GM19099 (cell line): Measurements from ENCODE around the gene BMPR2.

ENCODE experiments used
- POLR2A ChIP-seq: IDR thresholded peaks from 3 replicates; pipeline ENCODE4 v1.6.1; 2011; ENCODE audit warnings: low read depth; ENCODE audit not compliant: insufficient read length; ENCODE audit errors: extremely low read depth

The BMPR2 gene

DNA sequence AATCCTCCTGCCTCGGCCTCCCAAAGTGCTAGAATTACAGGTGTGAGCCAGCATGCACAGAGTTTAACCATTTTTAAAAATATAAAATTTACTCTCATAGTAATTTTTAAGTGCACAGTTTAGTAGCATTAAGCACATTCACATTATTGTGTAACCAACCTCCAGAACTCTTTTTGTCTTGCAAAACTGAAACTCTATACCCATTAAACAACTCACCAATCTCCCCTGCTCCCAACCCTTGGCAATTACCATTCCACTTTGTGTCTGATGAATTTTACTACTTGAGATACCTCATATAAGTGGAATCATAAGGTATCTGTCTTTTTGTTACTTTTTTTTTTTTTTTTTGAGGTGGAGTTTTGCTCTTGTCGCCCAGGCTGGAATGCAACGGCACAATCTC is 112.5 kb downstream of the BMPR2 start:
- TF ChIP-seq POLR2A, result no peak

DNA sequence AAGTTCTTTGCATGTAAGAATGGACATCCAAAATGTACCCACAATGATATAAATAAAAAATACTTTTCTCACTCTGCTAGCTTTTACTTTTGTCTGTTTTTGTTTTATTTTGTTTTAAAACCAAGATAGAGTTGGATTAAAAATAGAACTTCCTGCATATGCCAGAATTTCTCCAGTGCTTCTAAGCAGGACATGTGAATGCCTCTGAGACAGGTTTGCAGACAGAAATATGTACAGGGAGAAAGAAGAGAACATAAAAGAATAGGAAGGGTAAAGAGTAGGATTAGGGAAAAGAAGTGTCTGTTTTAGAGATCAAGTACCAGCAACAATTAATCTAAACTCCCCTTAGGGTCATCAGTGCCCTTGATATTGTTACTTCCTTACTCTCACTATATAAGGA is 114.4 kb downstream of the BMPR2 start:
- no peak for TF ChIP-seq POLR2A

DNA sequence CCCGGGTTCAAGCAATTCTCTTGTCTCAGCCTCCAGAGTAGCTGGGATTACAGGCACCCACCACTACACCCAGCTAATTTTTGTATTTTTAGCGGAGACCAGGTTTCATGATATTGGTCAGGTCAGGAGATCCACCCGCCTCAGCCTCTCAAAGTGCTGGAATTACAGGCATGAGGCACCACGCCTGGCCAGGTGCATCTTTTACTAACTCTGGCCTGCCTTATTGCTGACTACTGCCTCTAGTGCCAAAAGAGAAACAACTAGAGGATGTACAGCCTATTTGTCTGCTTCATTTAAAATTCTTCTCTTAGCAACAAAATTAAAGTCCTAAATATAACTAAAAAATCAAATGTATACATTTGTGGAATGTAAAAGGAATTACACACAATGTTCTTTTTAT is 115.4 kb downstream of the BMPR2 start:
- TF ChIP-seq POLR2A, result no peak

DNA sequence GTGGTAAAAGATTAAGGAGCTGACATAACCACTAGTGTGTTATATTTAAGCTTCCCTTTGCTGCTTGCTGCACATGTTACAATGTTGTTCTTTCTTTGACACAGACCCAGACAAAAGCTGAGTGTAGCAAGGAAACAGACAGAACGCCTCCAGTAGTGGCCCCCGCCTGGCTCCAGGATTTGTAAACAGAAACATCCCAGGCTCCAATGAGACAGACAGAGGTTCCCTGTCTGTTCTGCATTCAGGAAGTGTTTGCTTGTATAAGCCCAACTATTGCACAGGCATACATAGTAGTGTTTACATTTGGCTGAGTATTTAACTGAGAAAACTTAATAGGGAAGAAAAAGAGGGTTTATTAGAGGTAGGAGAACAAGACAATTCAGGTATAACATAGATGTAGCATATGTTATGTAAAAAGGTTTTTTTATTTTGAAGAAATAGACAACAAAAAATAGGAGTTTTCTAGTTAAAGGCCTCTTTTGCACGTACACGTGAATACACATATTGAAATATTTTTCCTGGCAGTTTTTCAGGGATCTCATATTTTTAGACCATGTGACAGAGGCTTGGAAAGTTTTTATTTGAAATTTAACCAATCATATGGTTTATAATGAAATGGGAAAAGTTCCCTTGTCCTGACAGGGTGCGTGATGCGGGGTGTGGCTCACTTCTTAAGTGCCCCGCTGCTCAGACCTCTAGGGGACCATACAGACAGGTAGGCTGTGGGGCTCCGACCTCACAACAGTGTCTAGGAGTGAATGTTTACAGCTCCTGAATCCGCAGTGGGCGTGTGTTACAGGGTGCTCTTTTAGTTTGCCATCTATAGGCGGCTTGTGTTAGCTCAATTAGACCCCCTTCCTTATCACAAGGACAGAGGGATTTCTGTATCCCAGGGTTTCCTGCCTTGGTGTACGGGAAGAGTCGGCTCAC is 118.4 kb downstream of the BMPR2 start:
- TF ChIP-seq POLR2A, result no peak

DNA sequence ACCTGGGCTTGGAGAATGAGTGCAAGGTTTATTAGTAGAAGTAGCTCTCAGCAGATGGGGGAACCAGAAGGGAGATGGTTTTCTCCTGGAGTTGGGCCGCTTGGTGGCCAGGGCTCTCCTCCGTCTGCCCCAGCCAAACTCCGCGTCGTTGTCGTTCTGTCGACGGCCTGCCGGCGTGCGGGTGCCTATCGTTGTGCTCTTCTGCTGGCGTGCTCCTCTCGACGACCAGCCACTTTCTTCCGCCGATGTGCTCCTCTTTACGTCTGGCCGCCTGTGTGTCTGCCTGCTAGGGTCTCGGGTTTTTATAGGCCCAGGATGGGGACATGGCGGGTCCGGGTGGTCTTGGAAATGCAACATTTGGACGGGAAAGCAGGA is 119.1 kb downstream of the BMPR2 start:
- no peak for TF ChIP-seq POLR2A

DNA sequence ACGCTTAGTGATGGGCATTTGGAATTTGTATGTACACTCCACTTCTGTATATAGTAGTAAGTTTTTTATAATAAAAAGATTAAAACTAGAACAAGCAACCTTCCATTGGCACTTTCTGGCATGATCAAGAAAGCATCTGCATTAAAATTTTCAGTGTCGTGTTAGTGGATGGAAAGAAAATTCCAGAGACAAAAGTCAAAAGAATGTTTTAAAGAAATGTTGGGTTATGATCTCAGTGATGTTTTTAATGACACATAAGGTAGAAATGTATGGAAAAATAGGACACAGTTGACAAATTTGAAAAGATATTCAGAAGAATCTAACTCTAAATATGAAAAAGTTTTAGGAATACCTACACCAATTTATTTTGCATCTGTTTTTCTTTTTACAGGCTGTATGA is 132.6 kb downstream of the BMPR2 start:
- TF ChIP-seq POLR2A, result no peak

DNA sequence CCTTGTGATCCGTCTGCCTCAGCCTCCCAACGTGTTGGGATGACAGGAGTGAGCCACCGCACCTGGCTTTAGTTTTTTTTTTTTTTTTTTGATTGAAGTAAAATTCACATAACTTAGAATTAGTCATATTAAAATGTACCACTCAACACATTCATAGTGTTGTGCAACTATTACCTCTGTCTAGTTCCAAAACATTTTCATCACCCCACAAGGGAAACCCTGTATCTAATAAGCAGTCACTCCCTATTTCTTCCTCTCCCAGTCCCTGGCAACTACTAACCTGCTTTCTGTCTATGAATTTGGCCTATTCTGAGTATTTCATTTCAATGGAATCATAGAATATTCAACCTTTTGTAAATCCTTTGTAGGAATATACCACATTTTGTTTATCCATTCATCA is 134.8 kb downstream of the BMPR2 start:
- no peak for TF ChIP-seq POLR2A

DNA sequence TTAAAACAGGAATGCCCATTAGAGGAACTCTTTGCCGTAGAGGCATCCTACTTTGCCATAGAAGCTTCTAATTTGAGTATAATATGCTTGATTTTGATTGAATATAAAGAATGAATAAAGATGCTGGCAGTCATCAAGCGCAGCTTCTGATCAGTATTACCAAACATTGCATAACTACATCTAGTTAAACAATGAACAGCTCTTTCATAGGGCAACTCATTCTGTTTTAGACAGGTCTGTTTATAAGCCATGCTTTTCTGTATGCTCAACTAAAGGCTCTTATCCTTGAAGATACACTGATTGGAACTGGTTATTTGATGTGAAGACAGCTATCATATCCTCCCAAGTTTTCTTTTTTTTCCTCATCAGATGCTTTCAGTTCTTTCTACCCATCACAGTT is 136.0 kb downstream of the BMPR2 start:
- TF ChIP-seq POLR2A, result no peak

DNA sequence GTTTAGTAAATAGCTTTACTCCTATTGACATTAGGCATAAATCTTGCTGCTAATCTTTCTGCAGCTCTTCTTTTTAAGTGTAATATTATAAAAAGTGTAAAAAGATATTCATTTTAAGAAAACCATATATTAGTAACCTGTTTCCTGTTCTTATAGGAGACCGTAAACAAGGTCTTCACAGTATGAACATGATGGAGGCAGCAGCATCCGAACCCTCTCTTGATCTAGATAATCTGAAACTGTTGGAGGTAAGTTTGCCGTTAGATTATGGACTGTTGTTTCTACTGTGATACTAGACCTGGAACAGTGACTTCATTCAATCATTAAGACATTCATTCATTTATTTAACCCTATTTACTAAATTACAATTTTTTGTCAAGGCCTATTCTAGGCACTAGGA is 138.6 kb downstream of the BMPR2 start:
- TF ChIP-seq POLR2A, result no peak

DNA sequence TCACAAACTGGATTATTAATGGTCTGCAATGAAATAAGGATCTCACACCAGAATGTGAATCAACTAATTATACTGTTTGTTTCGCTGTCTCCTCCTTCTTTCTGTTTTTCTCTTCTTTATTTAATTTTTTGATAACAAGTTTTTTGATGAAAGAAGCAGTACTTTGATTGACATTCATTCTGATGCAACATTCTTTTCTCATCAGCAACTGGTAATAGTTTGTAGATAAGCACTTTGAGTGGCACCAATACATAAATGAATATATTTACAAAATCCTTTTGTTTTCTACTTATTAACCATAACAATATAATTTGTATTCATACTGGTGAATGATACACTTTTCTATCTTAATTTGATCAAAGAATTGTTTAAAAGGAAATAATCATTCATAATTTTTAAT is 143.3 kb downstream of the BMPR2 start:
- TF ChIP-seq POLR2A, result no peak

DNA sequence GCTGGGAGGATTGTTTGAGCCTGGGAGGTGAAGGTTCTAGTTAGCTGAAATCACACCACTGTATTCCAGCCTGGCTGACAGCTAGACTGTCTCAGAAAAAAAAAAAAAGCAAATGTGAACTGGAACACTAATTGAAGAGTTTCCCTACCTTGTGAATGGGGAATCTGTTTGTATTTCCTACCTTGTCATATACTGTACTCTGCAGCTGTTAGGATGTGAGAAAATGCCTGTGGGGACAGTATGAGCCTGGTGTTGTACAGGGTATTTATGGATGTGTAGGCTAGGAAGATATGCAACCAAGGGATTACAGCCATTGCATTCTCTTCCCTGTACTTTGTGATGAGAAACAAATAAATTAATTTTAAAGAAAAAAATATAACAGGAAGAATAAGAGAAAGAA is 145.3 kb downstream of the BMPR2 start:
- no peak for TF ChIP-seq POLR2A

DNA sequence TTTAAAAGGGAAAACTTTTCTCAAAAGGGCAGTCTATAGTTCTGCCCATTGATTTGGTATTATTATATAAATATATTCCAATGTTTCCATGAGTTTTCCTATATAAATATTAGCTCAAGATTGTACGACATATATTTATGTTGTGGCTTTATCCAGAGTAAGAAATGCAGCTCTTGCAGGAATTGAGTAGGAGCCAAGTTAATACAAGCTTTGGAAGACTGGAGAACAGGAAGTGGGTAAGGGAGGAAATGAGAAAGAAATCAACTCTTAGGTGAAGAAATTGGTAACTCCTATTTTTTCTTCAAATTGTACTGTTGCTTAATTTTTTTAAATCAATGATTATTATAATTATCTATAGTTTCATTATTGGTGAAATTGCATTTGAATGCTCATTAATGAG is 153.3 kb downstream of the BMPR2 start:
- TF ChIP-seq POLR2A, result no peak

DNA sequence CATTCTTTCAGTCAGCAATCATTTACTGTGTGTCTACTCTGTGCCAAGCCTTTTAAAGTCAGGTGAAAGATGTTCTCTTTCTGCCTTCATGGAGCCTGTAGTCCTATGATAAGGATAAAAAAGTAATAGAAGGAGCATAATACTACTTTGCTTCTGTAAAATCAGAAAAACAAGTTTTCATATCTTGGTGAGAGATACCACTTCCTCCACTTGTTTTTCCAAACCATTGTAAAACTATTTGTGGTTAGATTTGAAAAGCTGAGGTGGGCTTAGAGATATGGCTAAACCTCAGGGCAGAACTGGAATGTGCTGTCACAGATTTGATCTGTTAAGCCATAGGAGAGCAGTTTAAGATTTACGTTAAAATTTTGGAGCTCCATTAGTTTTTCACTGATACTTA is 153.9 kb downstream of the BMPR2 start:
- no peak for TF ChIP-seq POLR2A

DNA sequence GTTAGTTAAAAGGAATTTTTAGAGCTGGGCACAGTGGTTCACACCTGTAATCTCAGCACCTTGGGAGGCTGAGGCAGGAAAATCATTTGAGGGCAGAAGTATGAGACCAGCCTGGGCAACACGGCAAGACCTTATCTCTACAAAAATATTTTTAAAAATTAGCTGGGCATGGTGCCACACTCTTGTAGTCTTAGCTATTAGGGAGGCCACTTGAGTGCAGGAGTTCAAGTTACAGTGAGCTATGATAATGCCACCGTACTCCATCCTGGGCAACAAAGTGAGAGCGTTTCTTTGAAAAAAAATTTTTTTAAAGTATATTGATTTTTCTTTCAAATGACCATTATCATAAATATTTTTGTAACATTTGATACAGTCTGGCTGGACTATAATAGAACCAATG is 165.0 kb downstream of the BMPR2 start:
- no peak for TF ChIP-seq POLR2A

DNA sequence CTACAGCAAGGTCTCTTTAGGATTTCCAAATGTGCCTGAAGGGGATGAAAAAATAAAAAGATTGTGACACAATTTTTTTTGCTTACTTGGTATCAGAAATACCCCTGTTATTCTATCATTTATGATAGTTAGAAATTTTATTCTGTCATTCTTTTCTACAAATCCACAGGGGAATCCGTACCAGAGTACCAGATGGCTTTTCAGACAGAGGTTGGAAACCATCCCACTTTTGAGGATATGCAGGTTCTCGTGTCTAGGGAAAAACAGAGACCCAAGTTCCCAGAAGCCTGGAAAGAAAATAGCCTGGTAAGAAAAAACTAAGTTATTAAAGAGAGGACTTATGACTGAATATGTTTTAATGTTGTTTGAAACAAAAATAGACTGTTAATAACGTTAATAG is 166.0 kb downstream of the BMPR2 start:
- no peak for TF ChIP-seq POLR2A

DNA sequence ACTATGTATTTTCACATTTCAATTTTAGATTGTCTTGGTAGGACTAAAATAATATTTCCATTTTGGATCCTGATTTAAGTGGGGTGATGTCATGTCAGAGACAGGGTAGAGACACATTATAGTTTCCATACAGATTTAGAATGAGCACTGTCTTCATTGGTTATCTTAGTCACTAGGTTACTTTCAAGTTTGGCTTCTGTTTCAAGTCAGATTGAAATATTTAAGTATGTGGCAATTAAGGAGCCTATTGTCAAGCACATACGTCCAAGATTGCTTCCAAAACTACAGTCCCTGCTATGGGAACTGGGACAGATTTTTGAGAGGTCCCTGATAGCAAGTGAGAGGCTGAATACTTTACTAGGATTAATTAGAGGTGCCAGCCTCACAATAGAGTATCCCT is 169.4 kb downstream of the BMPR2 start:
- no peak for TF ChIP-seq POLR2A

DNA sequence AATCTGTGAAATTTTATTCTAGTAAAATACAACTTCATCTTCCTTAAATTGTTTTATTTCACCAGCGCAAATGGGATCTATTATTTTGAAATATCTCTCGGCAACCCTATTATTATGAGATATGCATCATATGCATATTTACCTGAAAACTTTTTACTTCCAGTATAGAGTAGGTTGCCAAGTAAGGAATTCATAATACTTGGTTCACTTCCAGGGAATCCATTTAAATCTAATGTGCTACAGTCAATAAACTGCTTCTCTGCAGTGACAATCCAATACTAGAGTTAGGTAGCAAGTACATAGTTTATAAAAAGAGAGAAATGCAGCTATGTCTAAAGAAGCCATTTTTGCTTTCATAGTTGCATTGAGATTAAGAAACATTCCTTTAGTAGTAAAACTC is 169.8 kb downstream of the BMPR2 start:
- no peak for TF ChIP-seq POLR2A
